ENCODE results near the gene ABCA2.
"Not testable (repeated sequence)": the region's sequence is repeated elsewhere in the genome, so short reads cannot be mapped to it uniquely, and the experiment has no call there.

Gene ABCA2

DNA sequence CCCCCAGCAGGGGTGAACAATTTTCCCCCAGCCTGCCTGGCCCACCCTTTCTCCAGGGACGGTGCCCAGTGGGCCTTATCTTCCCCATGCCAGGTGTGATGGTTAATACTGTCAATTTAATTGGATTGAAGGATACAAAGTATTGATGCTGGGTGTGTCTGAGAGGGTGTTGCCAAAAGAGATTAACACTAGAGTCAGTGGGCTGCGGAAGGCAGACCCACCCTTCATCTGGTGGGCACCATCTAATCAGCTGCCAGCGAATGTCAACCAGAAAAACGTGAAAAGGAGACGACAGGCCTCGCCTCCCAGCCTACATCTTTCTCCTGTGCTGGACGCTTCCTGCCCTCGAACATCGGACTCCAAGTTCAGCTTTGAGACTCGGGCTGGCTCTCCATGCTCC lies 9.4 kb upstream of the ABCA2 start:
- TF ChIP-seq CTCF (IDR thresholded peaks at IDR 0.05; ENCODE audit: low read depth, low read length, missing control alignments) = no peak
- no peak for DNase-seq (ENCODE audit: low read depth)
- H3K4me3 ChIP-seq (ENCODE audit: low read depth, low read length) = no peak overlapping the region

DNA sequence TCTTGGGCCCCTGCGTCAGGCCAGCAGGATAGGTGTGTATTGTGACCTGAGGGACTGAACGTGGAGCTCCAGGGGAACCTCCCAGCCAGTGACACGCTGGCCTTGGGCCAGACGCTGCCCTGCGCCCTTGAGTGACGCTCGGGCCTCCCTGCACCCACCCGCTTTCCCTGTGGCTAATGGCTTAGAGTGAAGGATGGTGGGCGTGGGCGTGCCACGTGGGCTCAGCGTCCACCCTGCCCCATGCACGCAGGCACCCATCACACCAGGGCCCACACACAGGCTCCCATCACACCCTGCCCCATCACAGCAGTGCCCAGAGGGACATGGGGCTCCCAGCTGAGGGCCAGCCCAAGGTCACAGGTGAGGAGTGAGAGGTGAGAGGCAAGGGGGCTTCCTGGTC lies 9.0 kb upstream of the ABCA2 start:
- DNase-seq (ENCODE audit: low read depth) = no peak
- no peak for TF ChIP-seq CTCF (IDR thresholded peaks at IDR 0.05; ENCODE audit: low read depth, low read length, missing control alignments)

GRCh38 chr9:137035937-137036336 lies 7.9 kb upstream of the ABCA2 start:
- H3K4me3 ChIP-seq (ENCODE audit: low read depth, low read length) = no peak overlapping the region
- no peak for TF ChIP-seq CTCF (IDR thresholded peaks at IDR 0.05; ENCODE audit: low read depth, low read length, missing control alignments)
- DNase-seq (ENCODE audit: low read depth) = no peak

More for the DNA sequence above, 9.0 kb upstream of the ABCA2 start:
- H3K4me3 ChIP-seq (ENCODE audit: low read depth, low read length) = no peak overlapping the region

DNA sequence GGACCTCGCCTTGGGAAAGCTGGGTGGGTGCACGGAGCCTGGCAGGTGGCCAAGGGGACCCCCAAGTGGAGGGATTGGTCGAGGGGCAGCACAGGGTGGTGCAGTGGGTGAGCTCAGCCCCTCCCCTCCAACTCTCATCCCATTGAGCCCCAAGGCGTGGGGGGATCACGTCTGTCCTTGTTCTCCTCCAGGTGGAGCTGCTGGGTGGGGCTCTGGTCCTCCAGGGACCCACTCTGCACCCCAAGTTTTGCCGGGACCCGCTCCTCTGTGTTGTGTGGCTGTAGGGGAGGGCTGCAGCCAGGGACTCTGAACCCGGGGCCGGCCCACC lies 7.4 kb upstream of the ABCA2 start:
- TF ChIP-seq CTCF (IDR thresholded peaks at IDR 0.05; ENCODE audit: low read depth, low read length, missing control alignments) = no peak
- no peak for DNase-seq (ENCODE audit: low read depth)
- no peak overlapping the region for H3K4me3 ChIP-seq (ENCODE audit: low read depth, low read length)

GRCh38 chr9:137034709-137035506 lies 6.9 kb upstream of the ABCA2 start:
- peak; percentile 73 for DNase-seq (ENCODE audit: low read depth)
- H3K4me3 ChIP-seq (ENCODE audit: low read depth, low read length) = no peak overlapping the region

DNA sequence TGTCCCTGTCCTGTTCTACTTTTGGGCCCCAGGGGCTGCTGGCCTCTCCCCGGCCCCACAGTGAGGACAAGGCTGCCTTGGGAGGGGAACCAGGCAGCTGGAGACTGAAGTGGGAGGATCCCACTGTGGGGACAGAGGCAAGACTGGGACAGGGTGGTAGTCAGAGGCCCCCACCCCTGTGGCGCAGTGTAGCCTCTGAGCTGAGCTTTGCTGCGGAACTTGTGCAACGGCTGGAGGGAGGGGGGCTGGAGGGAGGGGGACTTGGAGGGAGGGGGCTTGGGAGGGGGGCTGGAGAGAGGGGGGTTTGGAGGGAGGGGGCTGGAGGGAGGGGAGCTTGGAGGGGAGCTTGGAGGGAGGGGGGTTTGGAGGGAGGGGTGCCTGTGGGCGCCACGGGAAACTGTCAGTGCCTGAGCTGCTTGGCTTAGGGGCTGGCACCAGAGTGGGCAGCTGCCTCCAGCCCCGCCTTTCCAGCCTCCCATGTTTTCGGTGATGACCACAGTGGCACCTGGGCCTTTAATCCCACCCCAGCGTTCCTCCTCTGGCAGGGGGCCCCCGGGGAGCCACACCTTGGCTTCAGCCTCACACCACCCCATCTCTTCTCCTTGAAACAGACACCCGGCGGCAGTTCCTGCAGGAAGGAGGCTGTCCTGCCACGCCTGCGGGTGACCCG lies 6.1 kb upstream of the ABCA2 start:
- no peak for DNase-seq (ENCODE audit: low read depth)
- no peak for TF ChIP-seq CTCF (IDR thresholded peaks at IDR 0.05; ENCODE audit: low read depth, low read length, missing control alignments)
- H3K4me3 ChIP-seq (ENCODE audit: low read depth, low read length) = no peak overlapping the region

More at GRCh38 chr9:137034709-137035506, 6.9 kb upstream of the ABCA2 start:
- peak; percentile 98 for TF ChIP-seq CTCF (IDR thresholded peaks at IDR 0.05; ENCODE audit: low read depth, low read length, missing control alignments)

DNA sequence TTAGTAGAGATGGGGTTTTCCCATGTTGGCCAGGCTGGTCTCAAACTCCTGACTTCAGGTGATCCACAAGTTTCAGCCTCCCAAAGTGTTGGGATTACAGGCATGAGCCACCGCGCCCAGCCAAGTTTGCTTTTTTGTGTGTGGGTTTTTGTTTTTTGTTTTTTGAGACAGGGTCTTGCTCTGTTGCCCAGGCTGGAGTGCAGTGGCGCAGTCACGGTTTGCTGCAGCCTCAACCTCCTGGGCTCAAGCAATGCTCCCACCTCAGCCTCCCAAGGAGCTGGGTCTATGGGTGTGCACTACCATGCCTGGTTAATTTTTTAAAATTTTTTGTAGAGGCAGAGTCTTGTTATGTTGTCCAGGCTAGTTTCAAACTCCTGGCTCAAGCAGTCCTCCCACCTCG lies 5.4 kb upstream of the ABCA2 start:
- DNase-seq (ENCODE audit: low read depth); H3K4me3 ChIP-seq (ENCODE audit: low read depth, low read length): not testable (repeated sequence)
